Heart left ventricle (tissue), 16 donors: ENCODE data around the gene JUN. TPM values are rescaled to one million over a fixed set of nuclear protein-coding genes. Genes with fewer than 3 reads are reported as not detected.

Experiments used
- ATAC-seq, 4 donors: fragments of 200-7000 bp; cut with Tn5 transposase; one replicate each; pipeline ENCODE4 v1.9.1; 2020 to 2022; ENCODE audit warnings: moderate library complexity in 4 of 4, mild to moderate bottlenecking in 3 of 4, moderate number of reproducible peaks in 1 of 4
- DNase-seq, 5 donors: peaks; one replicate each; pipeline ENCODE4 v3.0.0-alpha.2; 2020
- H3K27ac ChIP-seq, 12 donors: fragments of 200-600 bp; sonication (generic) in 4 of 12; one replicate each; pipeline versions ENCODE4 v1.5.0 to v1.8.0; 2016 to 2022; ENCODE audit warnings: mild to moderate bottlenecking in 2 of 12
- H3K27me3 ChIP-seq, 9 donors: fragments of 200-600 bp; sonication (generic) in 2 of 9; one replicate each; pipeline versions ENCODE4 v1.5.1 to v1.8.0; 2016 to 2022; ENCODE audit warnings: mild to moderate bottlenecking in 3 of 9
- H3K36me3 ChIP-seq, 9 donors: fragments of 200-600 bp; sonication (generic) in 2 of 9; one replicate each; pipeline versions ENCODE4 v1.5.0 to v1.8.0; 2018 to 2022; ENCODE audit warnings: mild to moderate bottlenecking in 2 of 9
- H3K4me1 ChIP-seq, 12 donors: fragments of 200-600 bp; sonication (generic) in 4 of 12; one replicate each; pipeline versions ENCODE4 v1.5.0 to v1.8.0; 2016 to 2022; ENCODE audit warnings: mild to moderate bottlenecking in 3 of 12
- H3K4me3 ChIP-seq, 12 donors: fragments of 200-600 bp; sonication (generic) in 4 of 12; one replicate each; pipeline versions ENCODE4 v1.5.0 to v1.8.0; 2017 to 2022; ENCODE audit warnings: mild to moderate bottlenecking in 9 of 12, moderate library complexity in 4 of 12
- H3K9me3 ChIP-seq, 12 donors: fragments of 200-600 bp; sonication (generic) in 4 of 12; one replicate each; pipeline versions ENCODE4 v1.5.0 to v1.8.0; 2016 to 2022; ENCODE audit warnings: mild to moderate bottlenecking in 1 of 12
- CTCF ChIP-seq, 12 donors: fragments of 200-600 bp; sonication (generic) in 4 of 12; IDR thresholded peaks; one replicate each; pipeline versions ENCODE4 v1.5.0 to v1.8.0; 2018 to 2022; ENCODE audit warnings: antibody characterized with exemption in 12 of 12, mild to moderate bottlenecking in 5 of 12
- POLR2A ChIP-seq, 2 donors: fragments of 450-650 bp; IDR thresholded peaks; one replicate each; pipeline ENCODE4 v1.6.1; 2017; ENCODE audit warnings: antibody characterized with exemption in 2 of 2, mild to moderate bottlenecking in 2 of 2, moderate library complexity in 2 of 2
- WGBS, 4 donors: extraction: QIAGEN DNeasy Blood & Tissue Kit in 2 of 4; methylation state at CpG; one replicate each; pipeline versions ENCODE4 v1.1.5 to v1.1.7; 2013 to 2018; 5-methylcytosine and 5-hydroxymethylcytosine counted together
- intact Hi-C, 10 donors: fragments of 100-400 bp; cut with DNase I; formaldehyde crosslinking; loops; one replicate each; pipeline versions ENCODE4 v1.11.1 to v1.14.2; 2022
- polyA plus RNA-seq, 2 donors: library from polyadenylated mRNA; stranded (reverse); fragments of 200-250 nt; gene quantifications; one replicate each; pipeline ENCODE4 v1.2.3, GENCODE V29; 2013
- total RNA-seq, 9 donors: library from RNA; depleted of rRNA in 2 of 9; stranded (reverse); fragments of >200 nt in 2 of 9; fragmentation: NEBNext Ultra II Directional in 3 of 9; extraction: Animal tissue kit (Norgen Biotek cat#: 25700) in 3 of 9; gene quantifications; one replicate each; pipeline versions ENCODE4 v1.1.0 to v1.2.4, GENCODE V29; 2016 to 2023
- donor health status: ischemic (EF 13 %, LVEDD 7.1; RV severe dilation, severe dysfunction).
- donor health status: healthy with polysubstance abuse.
- donor health status: DM: no; HTN: yes; CAD: no.
- donor health status: DM: no; HTN: no; CAD: no.
- donor health status: ischemic (EF 25% LVEDD 6.9; RV normal size, moderate dysfunction).
- donor health status: ischemic (EF 25% LVEDD 5.7; RV mildly dilated, moderate dysfunction).
- donor health status: healthy.
- donor health status: DM: yes; HTN: yes; CAD: no.
- donor health status: ischemic (EF 35%, LVEDD 5.7; RV mildly dilated, moderate dysfunction).
- donor health status: nonischemic (EF 11% LVEDD 7.7; RV severe dilation, severe dysfunction).
- donor health status: DM: yes; HTN: yes; CAD: no.
- donor health status: PGD.
- donor health status: ischemic (EF 29% LVEDD 5.4; RV normal size, mild dysfunction).
- donor health status: nonischemic (EF 23%, LVEDD 6.1; RV moderate dilation, normal function).

The JUN gene
- total and polyA plus RNA-seq, 11 donors, result 57.1 to 133 (median 82.8) TPM

DNA sequence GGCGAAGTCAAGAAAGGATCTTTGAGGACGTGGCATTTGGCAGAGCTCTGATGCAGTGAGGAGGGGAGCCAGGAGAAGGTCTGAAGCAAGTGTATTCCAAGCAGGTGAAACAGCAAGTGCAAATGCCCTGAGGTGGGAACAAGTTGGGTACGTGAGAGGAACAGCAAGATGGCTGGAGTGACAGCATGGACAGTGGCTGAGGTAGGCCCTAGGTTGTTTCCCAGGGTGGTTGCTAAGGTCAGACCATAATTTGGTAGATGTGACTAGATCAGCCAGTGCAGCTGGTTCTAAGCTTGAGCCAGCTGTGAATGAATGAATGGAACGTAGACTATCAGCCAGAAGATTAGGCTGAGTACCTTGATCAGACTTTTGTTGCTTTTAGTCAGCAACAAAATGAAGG lies 37.5 kb upstream of the JUN start:
- Histone ChIP-seq H3K27ac (no peak overlapping the region), H3K4me3 (no peak overlapping the region), H3K36me3 (no peaks in the 10 kb centered on the region), H3K4me1 (peaks cover 0 to 32% (median 14%) of the 10 kb centered on the region in 12 donors), H3K9me3 (peaks cover 0 to 2% (median 0%) of the 10 kb centered on the region in 12 donors), H3K27me3 (no peaks in the 10 kb centered on the region)
- no peak for ATAC-seq
- intact Hi-C loops, result loop anchor here in 2 of 10 donors (5.0 kb wide), 2 partner anchors 61 to 66 kb away; no protein-coding TSS in a partner anchor
- 74 to 85% (median 78%) methylated on average over 4 of the region's 4 CpGs for WGBS, 4 donors
- DNase-seq, result no peak
- TF ChIP-seq POLR2A (IDR thresholded peaks at IDR 0.05) (no peak), CTCF (IDR thresholded peaks at IDR 0.05) (no peak)

DNA sequence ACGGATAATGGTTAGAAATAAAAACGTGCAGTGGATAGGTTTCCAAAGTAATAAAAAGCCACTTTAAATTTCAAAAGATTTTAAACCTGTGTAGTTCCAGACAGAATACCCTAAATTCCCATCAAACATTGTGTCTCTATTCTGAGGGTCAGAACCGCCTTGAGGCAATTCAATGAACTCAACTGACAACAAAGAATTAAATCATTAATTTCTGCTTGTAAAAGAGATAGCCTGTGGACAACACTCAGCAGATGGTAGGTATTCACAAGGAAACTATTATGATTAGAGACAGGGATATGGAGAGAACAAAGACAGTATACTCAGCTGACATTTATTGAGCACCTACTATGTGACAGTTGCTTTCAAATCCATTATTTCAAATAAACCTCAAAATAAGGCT lies 35.1 kb upstream of the JUN start:
- TF ChIP-seq CTCF (IDR thresholded peaks at IDR 0.05) (no peak), POLR2A (IDR thresholded peaks at IDR 0.05) (no peak)
- DNase-seq (no peak), ATAC-seq (no peak)
- WGBS, 4 donors, result 84 to 91% (median 89%) methylated on average over 3 of the region's 3 CpGs
- Histone ChIP-seq H3K4me1 (peaks cover 0 to 47% (median 19%) of the 10 kb centered on the region in 12 donors), H3K4me3 (no peak overlapping the region), H3K27ac (peak overlapping the region in 1 of 12 donors; percentile 40), H3K36me3 (no peaks in the 10 kb centered on the region), H3K9me3 (no peaks in the 10 kb centered on the region), H3K27me3 (no peaks in the 10 kb centered on the region)
- intact Hi-C loops, result loop anchor here in 7 of 10 donors (5.0 to 10.0 kb wide), 6 partner anchors 63 to 476 kb away; partner anchors contain the start of gene FGGY (in 1 of the 7)

GRCh38 chr1:58818075-58818474 lies 34.2 kb upstream of the JUN start:
- Histone ChIP-seq H3K27ac (no peak overlapping the region), H3K27me3 (no peaks in the 10 kb centered on the region), H3K4me3 (no peak overlapping the region), H3K4me1 (peaks cover 0 to 49% (median 21%) of the 10 kb centered on the region in 12 donors), H3K36me3 (no peaks in the 10 kb centered on the region), H3K9me3 (no peaks in the 10 kb centered on the region)
- WGBS, 4 donors, result 79 to 95% (median 84%) methylated on average over 2 of the region's 2 CpGs
- intact Hi-C loops, result loop anchor here in 7 of 10 donors (5.0 to 10.0 kb wide), 6 partner anchors 64 to 477 kb away; partner anchors contain the start of gene FGGY (in 1 of the 7)
- TF ChIP-seq POLR2A (IDR thresholded peaks at IDR 0.05) (no peak), CTCF (IDR thresholded peaks at IDR 0.05) (no peak)
- DNase-seq (no peak), ATAC-seq (no peak)

GRCh38 chr1:58816747-58817221 lies 32.9 kb upstream of the JUN start:
- Histone ChIP-seq H3K4me3 (peak overlapping the region; percentile 32 to 71 (median 64)), H3K36me3 (no peaks in the 10 kb centered on the region), H3K4me1 (peaks cover 0 to 59% (median 21%) of the 10 kb centered on the region in 12 donors), H3K9me3 (no peaks in the 10 kb centered on the region), H3K27me3 (no peaks in the 10 kb centered on the region), H3K27ac (peak overlapping the region; percentile 87 to 96 (median 92))
- TF ChIP-seq POLR2A (IDR thresholded peaks at IDR 0.05), result no peak
- no peak for TF ChIP-seq CTCF (IDR thresholded peaks at IDR 0.05)
- ATAC-seq (no peak), DNase-seq (no peak)
- WGBS, 4 donors, result 10 to 23% (median 13%) methylated on average over 4 of the region's 4 CpGs
- intact Hi-C loops, result loop anchor here in 8 of 10 donors (1.0 to 10.0 kb wide), 8 partner anchors 32 to 478 kb away; partner anchors contain the start of genes FGGY (in 1 of the 8) and JUN (in 1 of the 8)
